ENCODE data around the gene STARD6. TPM values are rescaled to one million over a fixed set of nuclear protein-coding genes. Genes with fewer than 3 reads are reported as not detected.
"Not testable (repeated sequence)": the region's sequence is repeated elsewhere in the genome, so short reads cannot be mapped to it uniquely, and the experiment has no call there.

The STARD6 gene
- total RNA-seq, 2 donors from 2014 or later: not detected

GRCh38 chr18:54323561-54323960 lies 34.1 kb downstream of the STARD6 start:
- Histone ChIP-seq H3K27ac (no peak overlapping the region), H3K9ac (ENCODE audit: low read depth in 2 of 2, low read length in 2 of 2) (no peak overlapping the region), H3K4me3 (no peak overlapping the region), H3K36me3 (no peaks in the 10 kb centered on the region), H3K9me3 (no peaks in the 10 kb centered on the region), H3K4me1 (no peaks in the 10 kb centered on the region), H3K27me3 (no peaks in the 10 kb centered on the region)
- intact Hi-C loops (cut with DNase I): no loop called here
- DNase-seq: no peak
- TF ChIP-seq CTCF (IDR thresholded peaks at IDR 0.05): no peak

- Histone ChIP-seq H3K27ac (no peak overlapping the region), H3K4me1 (no peaks in the 10 kb centered on the region), H3K4me3 (no peak overlapping the region), H3K9ac (ENCODE audit: low read depth in 2 of 2, low read length in 2 of 2) (no peak overlapping the region), H3K36me3 (no peaks in the 10 kb centered on the region), H3K9me3 (no peaks in the 10 kb centered on the region), H3K27me3 (no peaks in the 10 kb centered on the region)
- DNase-seq: no peak
- no peak for TF ChIP-seq CTCF (IDR thresholded peaks at IDR 0.05)
- intact Hi-C loops (cut with DNase I): no loop called here
Measured at GRCh38 chr18:54316071-54316820, 41.4 kb downstream of the STARD6 start.

- intact Hi-C loops (cut with DNase I); H3K27me3 ChIP-seq; DNase-seq; H3K4me1 ChIP-seq; H3K9me3 ChIP-seq; H3K9ac ChIP-seq (ENCODE audit: low read depth in 2 of 2, low read length in 2 of 2); H3K36me3 ChIP-seq; H3K4me3 ChIP-seq; H3K27ac ChIP-seq: not testable (repeated sequence)
Measured at GRCh38 chr18:54309564-54309963, 48.1 kb downstream of the STARD6 start.

- H3K36me3 ChIP-seq: no peaks in the 10 kb centered on the region
- no peaks in the 10 kb centered on the region for H3K4me1 ChIP-seq
- no peaks in the 10 kb centered on the region for H3K9me3 ChIP-seq
- H3K27ac ChIP-seq: no peak overlapping the region
- H3K4me3 ChIP-seq: no peak overlapping the region
- intact Hi-C loops (cut with DNase I): no loop called here
- no peak for DNase-seq
- no peaks in the 10 kb centered on the region for H3K27me3 ChIP-seq
- no peak overlapping the region for H3K9ac ChIP-seq (ENCODE audit: low read depth in 2 of 2, low read length in 2 of 2)
- no peak for TF ChIP-seq CTCF (IDR thresholded peaks at IDR 0.05)
Measured at GRCh38 chr18:54303408-54303807, 54.2 kb downstream of the STARD6 start.

- H3K9ac ChIP-seq (ENCODE audit: low read depth in 2 of 2, low read length in 2 of 2); DNase-seq; H3K9me3 ChIP-seq; H3K4me3 ChIP-seq; intact Hi-C loops (cut with DNase I); H3K4me1 ChIP-seq; H3K27ac ChIP-seq; H3K27me3 ChIP-seq; H3K36me3 ChIP-seq: not testable (repeated sequence)
Measured at GRCh38 chr18:54298991-54299390, 58.7 kb downstream of the STARD6 start.

- Histone ChIP-seq H3K27me3 (no peaks in the 10 kb centered on the region), H3K4me3 (no peak overlapping the region), H3K9me3 (no peaks in the 10 kb centered on the region), H3K36me3 (no peaks in the 10 kb centered on the region), H3K9ac (ENCODE audit: low read depth in 2 of 2, low read length in 2 of 2) (no peak overlapping the region), H3K4me1 (no peaks in the 10 kb centered on the region), H3K27ac (no peak overlapping the region)
- DNase-seq: no peak
- no peak for TF ChIP-seq CTCF (IDR thresholded peaks at IDR 0.05)
- intact Hi-C loops (cut with DNase I): no loop called here
Measured at GRCh38 chr18:54296062-54296461, 61.6 kb downstream of the STARD6 start.
